Neutrophil (primary cell): ENCODE data around the gene PRR29.

Experiments used
- H3K27ac ChIP-seq: fragments of 200-600 bp; sonication (generic); 2 replicates; pipeline ENCODE4 v1.5.1; 2016; ENCODE audit warnings: mild to moderate bottlenecking, moderate library complexity
- H3K27me3 ChIP-seq: fragments of 200-600 bp; sonication (generic); 2 replicates; pipeline ENCODE4 v1.6.0; 2016; ENCODE audit warnings: mild to moderate bottlenecking
- H3K36me3 ChIP-seq: fragments of 200-600 bp; sonication (generic); 2 replicates; pipeline ENCODE4 v1.5.1; 2017
- H3K4me1 ChIP-seq, 2 experiments: fragments of 200-600 bp in 1 of 2; sonication (generic) in 1 of 2; 1 replicate in 1 of 2; 2 replicates in 1 of 2; pipeline versions ENCODE4 v1.5.1 to v1.6.1; 2013 to 2016; ENCODE audit warnings: low read depth in 1 of 2, low read length in 1 of 2, mild to moderate bottlenecking in 1 of 2, moderate library complexity in 1 of 2; ENCODE audit not compliant: control insufficient read depth in 1 of 2, insufficient read depth in 1 of 2
- H3K4me3 ChIP-seq, 2 experiments: fragments of 200-600 bp in 1 of 2; sonication (generic) in 1 of 2; 1 replicate in 1 of 2; 2 replicates in 1 of 2; pipeline ENCODE4 v1.5.1; 2013 to 2016; ENCODE audit warnings: low read depth in 1 of 2, low read length in 1 of 2, mild to moderate bottlenecking in 1 of 2, moderate library complexity in 1 of 2
- H3K9me3 ChIP-seq: fragments of 200-600 bp; sonication (generic); 2 replicates; pipeline ENCODE4 v1.5.1; 2016
- CTCF ChIP-seq: fragments of 200-600 bp; sonication (generic); IDR thresholded peaks from 2 replicates; pipeline ENCODE4 v1.5.1; 2016; ENCODE audit warnings: antibody characterized with exemption

PRR29 gene

GRCh38 chr17:64053101-64053500, 55.0 kb downstream of the PRR29 start:
- no peaks in the 10 kb centered on the region for H3K27me3 ChIP-seq
- no peaks in the 10 kb centered on the region for H3K4me1 ChIP-seq
- no peak for TF ChIP-seq CTCF
- H3K9me3 ChIP-seq, result no peaks in the 10 kb centered on the region
- H3K4me3 ChIP-seq, result no peak overlapping the region
- H3K36me3 ChIP-seq, result peaks cover 100% of the 10 kb centered on the region
- no peak overlapping the region for H3K27ac ChIP-seq
